HG02973 (cell line): ENCODE data around the gene KDM4B.
"Not testable (repeated sequence)": the region's sequence is repeated elsewhere in the genome, so short reads cannot be mapped to it uniquely, and the experiment has no call there.

Source experiments
- ATAC-seq: cut with Tn5 transposase; IDR thresholded peaks from one replicate; pipeline ENCODE4 v1.9.1; 2021; ENCODE audit warnings: moderate library complexity; ENCODE audit not compliant: unreplicated experiment

The KDM4B gene

DNA sequence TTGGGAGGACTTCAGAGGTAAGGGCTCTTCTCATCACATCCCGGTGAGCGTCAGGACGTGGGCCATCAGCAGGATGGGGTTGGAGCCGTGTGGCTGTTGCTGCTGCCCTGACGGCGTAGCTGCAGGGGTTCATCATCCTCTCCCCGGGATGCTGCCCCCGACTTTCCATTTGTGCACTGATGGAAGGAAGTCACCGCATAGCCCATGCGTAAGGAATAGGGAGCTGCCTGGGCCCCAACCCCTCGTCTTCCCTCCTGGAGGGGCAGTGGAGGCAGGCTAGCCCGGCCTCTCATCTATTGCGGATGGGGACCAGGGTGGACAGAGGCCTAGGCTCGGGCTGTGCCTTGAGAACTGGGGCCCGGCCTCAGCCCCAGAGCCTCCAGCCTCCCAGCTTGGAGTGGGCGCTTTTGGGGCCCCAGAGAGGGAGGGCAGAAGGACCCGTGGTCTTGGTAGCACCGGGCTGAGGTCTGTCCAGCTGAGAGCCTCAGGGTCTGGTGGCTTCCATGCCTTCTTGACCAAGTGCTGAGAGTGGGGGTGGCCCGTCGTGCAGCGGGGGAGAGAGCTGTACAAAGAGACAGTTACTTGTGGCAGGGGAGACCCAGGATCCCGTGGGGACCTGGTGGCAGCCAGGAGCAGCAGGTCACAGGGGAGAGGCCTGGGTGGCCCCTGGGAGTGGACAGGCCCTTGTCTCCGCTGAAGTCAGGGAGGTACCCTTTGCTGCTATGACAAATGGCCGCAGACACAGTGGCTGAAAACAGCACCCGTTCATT lies 44.0 kb downstream of the KDM4B start:
- no peak for ATAC-seq

DNA sequence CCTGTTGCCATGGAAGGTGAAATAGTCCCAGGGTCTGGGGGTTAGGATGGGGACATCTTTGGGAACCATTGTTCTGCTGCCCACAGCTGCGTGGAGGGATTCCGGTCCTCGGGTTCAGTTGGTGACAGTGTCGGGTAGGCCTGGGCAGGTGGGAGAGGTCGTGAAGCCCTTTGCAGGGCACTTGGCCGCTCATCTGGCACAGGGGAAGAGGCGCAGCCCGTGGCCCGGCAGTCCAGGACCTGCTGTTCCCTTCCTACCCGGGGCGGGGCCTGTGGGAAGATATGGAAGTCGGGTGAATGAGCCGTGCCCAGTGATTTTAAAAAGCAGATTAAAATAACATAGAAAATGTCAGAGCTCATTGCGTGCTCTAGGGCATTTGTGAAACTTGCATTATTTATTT lies 44.8 kb downstream of the KDM4B start:
- ATAC-seq, result no peak

DNA sequence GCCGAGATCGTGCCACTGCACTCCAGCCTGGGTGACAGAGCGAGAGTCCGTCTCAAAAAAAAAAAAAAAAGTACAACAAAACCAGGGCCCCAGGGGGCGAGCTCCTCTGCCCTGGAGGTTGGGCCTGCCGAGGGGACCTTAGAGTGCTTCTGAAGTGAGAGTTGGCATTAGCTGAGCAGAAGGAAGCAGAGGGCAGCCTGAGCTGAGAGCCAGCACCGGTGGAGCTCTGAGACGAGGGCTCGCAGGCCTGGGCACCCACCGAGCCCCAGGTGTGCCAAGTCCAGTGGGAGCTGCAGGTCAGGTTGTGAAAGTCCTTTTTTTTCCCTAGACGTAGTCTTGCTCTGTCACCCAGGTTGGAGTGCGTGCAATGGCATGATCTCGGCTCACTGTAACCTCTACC lies 46.0 kb downstream of the KDM4B start:
- no peak for ATAC-seq

DNA sequence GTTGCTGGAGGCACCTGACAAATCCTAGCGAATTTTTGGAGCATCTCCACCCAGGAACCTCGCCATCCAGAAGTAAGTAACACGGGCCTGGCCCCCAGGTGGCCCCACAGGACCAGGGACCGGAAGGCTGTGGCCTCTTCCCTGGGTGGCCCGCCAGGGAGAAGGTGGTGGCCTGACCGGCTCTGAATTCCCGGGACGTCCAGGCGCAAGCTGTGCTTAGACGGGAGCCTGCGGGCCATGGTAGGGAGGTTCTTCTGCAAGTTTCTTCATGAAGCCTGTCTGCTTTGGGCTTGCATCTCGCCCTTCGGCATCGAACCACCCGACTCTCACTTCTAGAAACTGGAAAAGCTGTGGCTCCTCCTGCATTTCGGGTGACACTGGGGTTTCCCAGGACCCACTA lies 47.4 kb downstream of the KDM4B start:
- no peak for ATAC-seq

DNA sequence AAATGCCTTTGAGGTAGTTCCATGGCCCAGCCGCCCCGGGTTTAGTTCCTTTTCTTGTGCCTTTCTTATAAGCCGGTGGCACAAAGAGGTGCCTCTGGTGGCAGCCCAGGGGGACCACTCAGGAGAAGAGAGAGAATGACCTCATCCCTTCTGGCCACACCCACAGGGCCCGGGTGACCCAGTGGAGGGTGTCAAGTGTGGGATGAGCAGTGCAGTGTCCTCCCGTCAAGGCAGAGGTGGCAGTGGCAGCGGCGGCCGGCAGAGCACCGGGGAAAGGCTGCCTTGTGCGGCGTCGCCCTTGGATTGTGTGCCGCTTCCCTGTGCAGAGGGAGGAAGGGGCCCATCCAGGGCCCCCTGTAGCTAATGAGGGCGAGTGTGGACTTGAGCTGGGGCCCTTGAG lies 47.9 kb downstream of the KDM4B start:
- no peak for ATAC-seq

DNA sequence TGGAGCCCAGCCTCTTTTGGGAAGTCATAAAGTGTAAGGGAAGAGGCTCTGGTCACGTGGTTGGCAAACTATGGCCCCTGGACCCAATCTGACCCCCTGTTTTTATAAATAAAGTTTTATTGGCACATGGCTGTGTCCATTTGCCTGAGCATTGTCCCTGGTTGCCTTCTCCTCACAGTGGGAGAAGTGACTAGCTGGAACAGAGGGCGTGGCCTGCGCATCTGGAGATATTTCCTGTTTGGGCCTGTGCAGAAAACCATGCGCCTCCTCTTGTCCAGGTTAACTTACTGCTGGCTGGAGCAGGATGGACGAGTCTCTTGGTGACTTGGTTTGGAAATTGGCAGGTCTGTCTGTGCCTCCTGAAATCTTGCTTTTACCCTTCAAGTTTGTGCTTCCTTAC lies 48.3 kb downstream of the KDM4B start:
- no peak for ATAC-seq

DNA sequence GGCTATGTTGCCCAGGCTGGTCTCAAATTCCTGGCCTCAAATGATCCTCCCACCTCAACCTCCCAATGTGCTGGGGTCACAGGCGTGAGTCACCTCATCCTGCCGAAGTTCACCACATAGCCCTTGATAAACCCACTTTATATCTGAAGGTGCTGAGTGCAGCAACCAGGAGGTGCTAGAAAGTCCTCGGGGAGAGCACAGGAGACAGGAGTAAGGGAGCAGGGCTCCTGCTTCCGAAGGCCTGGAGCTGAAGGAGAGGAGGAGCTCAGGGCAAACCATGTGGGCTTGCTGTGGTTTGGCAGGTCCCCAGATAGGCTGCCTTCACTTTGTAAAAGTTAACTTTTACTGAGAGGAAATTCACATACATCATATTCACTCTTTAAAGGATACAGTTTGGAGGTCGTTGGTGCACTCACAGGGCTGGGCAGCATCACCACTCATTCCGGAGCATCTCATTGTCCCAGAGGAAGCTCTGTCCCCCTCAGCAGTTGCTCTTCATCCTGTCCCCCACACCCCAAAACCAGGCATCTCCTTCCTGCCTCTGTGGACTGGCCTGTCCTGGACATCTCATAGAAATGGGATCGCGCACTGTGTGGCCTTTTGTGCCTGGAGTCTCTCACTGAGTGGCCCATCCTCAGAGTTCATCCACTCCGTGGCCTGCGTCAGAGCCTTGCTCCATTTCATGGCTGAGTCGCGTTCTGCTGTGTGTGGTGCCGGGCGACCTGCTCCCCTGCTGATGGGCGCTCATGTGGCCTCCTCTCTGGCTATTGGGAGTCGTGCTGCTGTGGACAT lies 49.5 kb downstream of the KDM4B start:
- ATAC-seq, result no peak

DNA sequence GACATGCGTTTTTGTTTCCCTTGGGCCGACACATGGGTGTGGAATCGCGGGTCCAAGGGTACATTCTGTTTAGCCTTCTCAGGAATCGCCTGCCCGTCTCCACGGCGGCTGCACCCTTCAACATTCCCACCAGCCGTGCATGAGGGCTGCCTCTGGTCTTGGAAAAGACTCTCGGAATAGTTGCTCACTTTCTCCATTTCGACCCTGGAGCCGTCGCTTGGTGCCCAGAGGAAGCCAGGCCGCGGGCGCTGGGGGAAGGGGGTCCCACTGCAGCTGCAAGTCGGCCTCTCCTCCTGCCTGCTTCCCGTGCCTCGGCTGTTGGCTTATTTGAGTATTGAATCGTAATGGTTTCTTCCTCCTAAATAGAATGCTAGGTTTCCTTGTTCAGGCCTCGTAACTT lies 51.5 kb downstream of the KDM4B start:
- no peak for ATAC-seq

DNA sequence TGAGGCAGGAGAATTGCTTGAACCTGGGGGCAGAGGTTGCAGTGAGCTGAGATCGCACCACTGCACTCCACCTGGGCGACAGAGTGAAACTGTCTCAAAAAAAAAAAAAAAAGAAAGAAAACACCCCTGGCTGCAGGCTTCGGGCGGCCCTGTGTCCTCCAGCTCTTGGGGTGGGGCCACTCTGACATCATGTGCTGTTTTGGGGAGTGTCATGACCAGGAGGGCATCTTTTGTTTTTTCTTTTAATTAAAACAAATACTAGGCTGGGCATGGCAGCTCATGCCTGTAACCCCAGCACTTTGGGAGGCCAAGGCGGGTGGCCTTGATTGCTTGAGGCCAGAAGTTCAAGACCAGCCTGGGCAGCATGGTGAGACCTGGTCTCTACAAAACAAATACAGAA lies 52.1 kb downstream of the KDM4B start:
- ATAC-seq, result no peak

DNA sequence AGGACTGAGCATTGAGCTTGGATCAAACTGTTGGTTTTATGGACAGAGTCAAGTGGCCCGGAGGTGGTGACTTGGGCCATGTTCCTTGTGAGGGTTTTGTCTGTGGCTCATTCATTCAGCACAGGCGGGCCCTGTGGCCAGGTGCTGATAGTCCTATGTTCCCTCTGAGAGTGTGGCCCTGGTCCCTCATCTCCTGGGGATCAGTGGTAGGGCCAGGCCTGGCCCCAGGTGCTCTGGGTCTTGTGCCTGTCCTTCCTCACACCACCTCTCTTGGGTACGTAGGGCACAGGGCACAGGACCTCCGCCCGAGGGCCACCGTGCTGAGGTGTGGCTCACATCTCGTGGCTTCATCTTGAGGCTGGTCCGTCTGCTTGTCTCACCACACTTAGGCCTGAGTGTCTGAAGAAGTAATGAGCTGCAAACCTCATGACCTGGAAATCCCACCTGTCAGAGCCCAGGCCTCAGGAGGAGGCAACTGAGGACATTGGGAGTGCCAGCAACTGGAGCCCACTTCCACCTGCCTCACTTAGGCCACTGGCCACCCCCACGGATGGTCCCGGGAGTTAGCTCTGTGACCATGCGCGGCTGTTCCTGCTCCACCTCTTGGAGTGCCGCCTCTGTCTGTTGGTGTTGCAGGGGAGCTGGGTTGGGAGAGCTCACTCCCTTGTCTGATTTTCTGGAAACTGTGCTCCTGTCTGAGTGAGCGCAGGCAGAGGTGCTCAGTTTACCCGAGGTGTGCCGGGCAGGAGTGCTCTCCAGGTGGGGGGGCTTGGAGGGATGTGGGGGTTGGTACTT lies 53.4 kb downstream of the KDM4B start:
- ATAC-seq, result no peak

DNA sequence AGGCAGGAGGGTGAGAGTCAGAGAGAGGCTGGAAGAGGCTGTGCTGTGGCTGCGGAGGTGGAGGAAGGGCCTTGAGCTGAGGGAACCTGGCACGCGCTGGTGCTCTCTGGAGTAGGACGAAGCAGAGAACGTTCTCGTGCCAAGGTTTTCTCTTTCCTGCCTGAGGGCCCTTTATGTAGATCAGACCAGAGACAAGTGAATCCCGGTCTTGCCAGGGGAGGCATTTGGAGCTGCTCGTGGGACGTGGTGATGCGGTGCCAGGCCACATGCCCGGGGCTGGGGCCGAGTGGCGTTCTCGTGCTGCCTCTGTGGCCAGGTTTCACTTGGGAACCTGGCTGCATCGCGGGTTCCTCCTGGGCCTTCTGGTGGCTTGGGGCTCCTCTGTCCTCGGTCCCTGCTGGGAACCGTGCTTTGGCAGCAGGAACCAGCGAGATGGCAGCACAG lies 54.2 kb downstream of the KDM4B start:
- ATAC-seq, result no peak

DNA sequence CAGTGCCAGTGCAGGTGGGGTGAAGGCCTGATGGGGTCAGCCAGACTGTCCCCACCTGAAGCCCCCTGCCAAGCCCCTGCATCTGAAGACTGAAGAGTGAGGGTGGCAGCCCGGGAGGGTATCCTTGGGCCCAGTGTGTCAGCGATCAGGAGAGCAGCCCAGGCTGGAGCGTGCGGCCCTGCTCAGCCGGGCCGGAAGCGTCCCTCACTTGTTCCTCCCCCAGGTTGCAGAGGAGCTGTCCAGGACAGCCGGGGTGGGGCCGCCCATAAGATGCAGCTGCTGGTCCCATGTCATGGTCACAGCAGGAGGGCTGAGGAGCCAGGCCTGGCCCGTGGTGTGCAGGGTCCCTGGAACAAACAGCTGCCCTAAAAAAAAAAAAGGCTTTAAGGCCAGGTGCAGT lies 55.4 kb downstream of the KDM4B start:
- no peak for ATAC-seq

DNA sequence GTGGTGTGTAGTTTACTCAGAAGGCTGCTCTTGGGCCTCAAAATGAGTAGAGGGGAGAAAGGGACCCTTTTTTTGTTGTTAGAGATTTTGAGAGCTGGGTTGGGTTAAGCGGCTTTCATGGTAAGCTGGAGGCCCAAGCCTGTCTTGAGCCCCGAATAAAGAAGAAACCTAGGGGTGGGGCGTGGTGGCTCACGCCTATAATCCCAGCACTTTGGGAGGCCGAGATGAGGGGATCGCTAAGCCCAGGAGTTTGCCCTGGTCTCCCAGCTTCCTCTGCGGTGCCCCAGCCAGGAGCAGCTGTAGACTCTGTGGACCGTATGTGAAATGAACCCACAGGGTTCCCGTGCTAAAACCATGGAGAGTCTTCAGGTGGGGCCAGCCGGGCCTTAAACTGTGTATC lies 56.1 kb downstream of the KDM4B start:
- ATAC-seq, result no peak

DNA sequence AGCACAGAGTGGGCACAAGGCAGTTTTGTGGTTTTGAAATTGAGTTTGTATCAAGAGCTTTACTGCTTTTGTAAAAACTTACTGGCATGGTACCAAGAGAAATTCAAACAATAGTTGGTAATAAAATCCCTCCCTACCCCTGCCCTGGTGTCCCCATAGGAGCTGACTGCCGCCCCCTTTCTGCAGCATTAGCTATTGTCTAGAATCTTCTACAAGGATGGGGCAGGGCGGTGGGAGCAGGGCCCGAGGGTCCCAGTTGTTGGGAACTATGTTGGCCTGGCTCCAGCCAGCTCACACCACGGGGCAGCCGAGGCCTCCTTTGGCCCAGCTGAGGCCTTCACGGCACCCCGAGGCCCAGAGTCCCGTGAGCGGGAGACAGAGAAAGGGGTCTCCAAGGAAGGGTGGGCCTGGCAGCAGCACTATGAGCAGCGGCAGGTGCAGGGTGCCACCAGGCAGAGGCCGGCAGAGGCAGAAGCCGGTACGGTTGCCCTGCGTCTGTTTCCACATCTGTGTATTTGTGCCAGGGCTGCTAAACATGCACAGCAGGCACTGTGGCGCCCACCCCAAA lies 57.9 kb downstream of the KDM4B start:
- ATAC-seq, result no peak

DNA sequence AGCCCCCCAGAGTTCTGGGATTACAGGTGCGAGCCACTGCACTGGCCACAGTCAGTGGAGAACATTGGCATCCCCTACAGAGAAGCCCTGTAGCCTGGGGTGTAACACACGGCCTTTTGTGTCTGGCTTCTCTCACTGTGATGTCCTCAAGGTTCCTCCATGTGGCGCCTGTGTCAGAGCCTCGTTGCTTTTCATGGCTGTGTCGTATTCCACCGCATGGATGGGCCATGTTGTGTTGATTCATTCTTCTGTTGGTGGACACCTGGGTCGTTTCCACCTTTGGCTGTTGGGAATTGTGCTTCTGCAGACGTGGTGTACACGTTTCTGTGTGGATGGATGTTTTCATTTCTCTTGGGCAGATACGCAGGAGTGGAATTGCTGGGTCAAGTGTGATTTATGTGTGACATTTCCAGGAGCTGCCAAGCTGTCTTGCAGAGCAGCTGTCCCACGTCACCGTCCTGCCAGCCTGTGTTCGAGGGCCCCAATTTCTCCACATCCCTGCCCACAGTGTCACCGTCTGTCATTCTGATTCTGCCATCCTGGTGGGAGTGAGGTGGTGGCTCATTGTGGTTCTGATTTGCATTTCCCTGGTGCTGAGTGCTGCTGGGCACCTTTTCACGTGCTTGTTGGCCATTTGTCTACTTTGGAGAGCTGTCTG lies 59.4 kb downstream of the KDM4B start:
- ATAC-seq, result no peak

DNA sequence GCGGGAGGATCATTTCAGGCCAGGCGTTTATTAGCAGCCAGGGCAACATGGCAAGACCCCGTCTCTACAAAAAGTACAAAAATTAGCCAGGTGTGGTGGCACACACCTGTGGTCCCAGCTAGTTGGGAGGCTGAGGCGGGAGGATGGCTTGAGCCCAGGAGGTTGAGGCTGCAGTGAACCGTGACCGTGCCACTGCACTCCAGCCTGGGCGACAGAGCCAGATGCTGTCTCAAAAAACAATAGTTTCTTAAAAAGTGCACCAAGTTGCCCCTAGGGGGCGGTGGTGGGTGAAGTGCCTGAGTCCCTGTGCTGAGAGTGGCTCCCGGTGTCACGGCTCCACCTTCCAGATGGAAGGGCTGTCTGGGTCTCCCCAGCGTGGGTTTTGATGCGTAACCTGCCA lies 60.7 kb downstream of the KDM4B start:
- ATAC-seq, result not testable (repeated sequence)

DNA sequence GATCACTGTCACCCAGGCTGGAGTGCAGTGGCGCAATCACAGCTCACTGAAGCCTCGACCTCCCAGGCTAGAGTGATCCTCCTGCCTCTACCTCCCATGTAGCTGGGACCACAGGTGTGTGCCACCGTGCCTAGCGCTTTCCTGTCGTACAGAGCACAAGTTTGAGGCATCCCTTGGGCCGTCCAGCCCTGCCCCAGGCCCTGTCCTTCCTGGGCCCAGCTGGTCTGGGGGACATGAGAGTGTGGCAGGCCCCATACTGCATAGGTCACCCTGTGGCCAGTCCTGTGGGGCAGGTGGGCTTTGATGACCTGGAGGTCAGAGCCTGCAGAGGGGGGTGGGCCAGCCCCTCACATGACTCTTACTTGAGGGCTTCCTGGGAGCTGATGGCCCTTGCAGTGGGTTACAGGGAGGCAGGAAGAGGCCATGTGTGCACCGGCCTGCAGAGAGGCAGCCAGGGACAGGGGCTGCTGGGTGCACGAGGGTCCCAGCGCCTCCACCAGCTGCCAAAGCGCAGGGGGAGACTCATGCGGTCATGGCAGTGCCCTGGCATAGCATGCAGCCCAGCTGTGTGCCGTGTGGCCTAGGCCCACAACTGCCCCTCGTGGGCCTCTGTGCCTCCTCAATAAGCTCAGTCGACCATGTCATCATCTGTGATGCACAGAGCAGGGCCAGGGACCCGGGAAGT lies 61.4 kb downstream of the KDM4B start:
- ATAC-seq, result no peak

DNA sequence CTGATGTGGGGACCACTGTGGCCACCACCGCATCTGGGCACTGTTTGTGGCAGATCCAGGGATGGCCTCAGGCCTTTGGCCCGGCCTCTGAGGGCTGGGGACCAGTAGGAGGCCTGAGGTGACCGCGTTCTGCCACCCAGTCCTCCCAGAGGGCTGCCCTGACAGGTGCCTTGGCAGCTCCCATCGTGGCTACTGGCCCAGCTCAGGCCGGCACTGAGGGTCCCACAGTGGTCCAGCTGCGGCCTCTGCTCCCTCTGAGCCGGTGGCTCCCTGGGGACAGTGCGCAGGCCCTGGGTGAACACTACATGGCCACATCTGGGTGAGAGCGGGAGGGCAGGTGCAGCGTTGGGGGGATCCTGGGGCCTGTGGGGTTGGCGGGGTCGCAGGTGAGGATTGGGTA lies 61.9 kb downstream of the KDM4B start:
- no peak for ATAC-seq

DNA sequence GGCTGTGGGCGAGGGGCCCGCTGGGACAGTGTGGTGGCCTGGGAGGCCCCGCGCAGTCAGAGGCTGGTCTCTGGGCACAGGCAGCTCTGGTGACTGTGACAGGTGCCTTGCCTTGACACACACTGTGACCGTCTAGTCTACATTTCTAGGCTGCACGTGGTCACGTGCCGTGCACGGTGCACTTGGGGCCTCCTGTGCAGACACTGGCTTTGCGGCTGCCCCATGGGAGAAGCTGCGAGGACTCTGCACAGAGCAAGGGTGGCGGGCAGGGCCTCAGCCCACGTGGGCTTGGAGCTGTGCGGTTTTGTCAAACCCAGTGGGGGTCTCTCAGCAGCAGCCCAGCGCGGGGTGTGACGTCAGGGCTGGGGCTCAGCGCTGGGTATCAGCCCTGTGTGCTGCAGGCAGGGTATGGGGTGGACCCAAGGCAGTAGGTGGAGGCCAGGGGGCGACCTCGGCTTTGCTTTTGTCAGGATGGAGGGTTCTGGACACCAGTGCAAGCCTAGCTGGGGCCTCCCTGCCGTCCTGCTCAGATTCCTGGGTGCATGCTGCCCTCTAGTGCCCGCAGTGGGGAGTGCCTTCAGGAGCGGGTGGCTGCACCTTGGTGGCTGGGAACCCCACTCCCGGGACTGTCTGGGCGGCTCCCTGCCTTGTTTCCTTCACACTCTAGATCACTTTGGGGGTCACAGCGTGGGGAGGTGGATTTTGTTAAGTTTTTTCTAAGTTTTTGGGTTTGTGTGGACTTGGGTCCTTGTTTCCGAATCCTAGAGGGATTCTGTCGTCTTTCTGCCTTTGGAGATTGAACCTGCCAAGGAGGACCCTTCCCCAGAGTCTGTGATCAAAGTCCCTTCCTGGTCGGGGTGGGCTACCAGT lies 62.6 kb downstream of the KDM4B start:
- ATAC-seq, result no peak
